GM06990 (cell line): ENCODE measurements around the gene NAV2.

ENCODE experiments used
- DNase-seq: peaks from one replicate; pipeline ENCODE4 v3.0.0-alpha.2; 2011; ENCODE audit not compliant: insufficient read length; ENCODE audit errors: extremely low read depth
- H3K27me3 ChIP-seq: replicated peaks from 2 replicates; pipeline ENCODE4 v1.6.0; 2011; ENCODE audit warnings: low read length; ENCODE audit not compliant: control insufficient read depth, insufficient read depth
- H3K36me3 ChIP-seq: 2 replicates; pipeline ENCODE4 v1.5.1; 2011; ENCODE audit warnings: low read length; ENCODE audit not compliant: control insufficient read depth, insufficient read depth
- H3K4me3 ChIP-seq: replicated peaks from 2 replicates; pipeline ENCODE4 v1.5.1; 2011; ENCODE audit warnings: low read depth, mild to moderate bottlenecking, control low read depth, low read length
- CTCF ChIP-seq: IDR thresholded peaks from 2 replicates; pipeline ENCODE4 v1.5.1; 2011; ENCODE audit warnings: low read length, control low read depth, mild to moderate bottlenecking, inconsistent platforms; ENCODE audit not compliant: insufficient read depth, poor library complexity, severe bottlenecking

NAV2 gene

GRCh38 chr11:19714387-19715363 lies 2.0 kb downstream of the NAV2 start:
- H3K27me3 ChIP-seq = peaks cover 6% of the 10 kb centered on the region
- no peaks in the 10 kb centered on the region for H3K36me3 ChIP-seq

GRCh38 chr11:19715373-19715772 lies 2.7 kb downstream of the NAV2 start:
- DNase-seq = no peak
- TF ChIP-seq CTCF = no peak
- H3K36me3 ChIP-seq = no peaks in the 10 kb centered on the region
- H3K4me3 ChIP-seq = no peak overlapping the region
- peaks cover 6% of the 10 kb centered on the region for H3K27me3 ChIP-seq

More at GRCh38 chr11:19714387-19715363, 2.0 kb downstream of the NAV2 start:
- no peak for DNase-seq
- no peak overlapping the region for H3K4me3 ChIP-seq
- no peak for TF ChIP-seq CTCF

- DNase-seq = no peak
- Histone ChIP-seq H3K4me3 (no peak overlapping the region), H3K27me3 (peaks cover 6% of the 10 kb centered on the region), H3K36me3 (no peaks in the 10 kb centered on the region)
- TF ChIP-seq CTCF = no peak
Measured at GRCh38 chr11:19718051-19718450, 5.4 kb downstream of the NAV2 start.

GRCh38 chr11:19718951-19719350 lies 6.3 kb downstream of the NAV2 start:
- DNase-seq = no peak
- Histone ChIP-seq H3K27me3 (peaks cover 6% of the 10 kb centered on the region), H3K4me3 (no peak overlapping the region), H3K36me3 (no peaks in the 10 kb centered on the region)
- TF ChIP-seq CTCF = no peak

- no peak for TF ChIP-seq CTCF
- Histone ChIP-seq H3K27me3 (peaks cover 2% of the 10 kb centered on the region), H3K36me3 (no peaks in the 10 kb centered on the region), H3K4me3 (no peak overlapping the region)
- DNase-seq = no peak
Measured at GRCh38 chr11:19719960-19720359, 7.3 kb downstream of the NAV2 start.
